Adrenal gland (tissue), 12 donors: ENCODE measurements around the gene MEIS1. TPM values are rescaled to one million over a fixed set of nuclear protein-coding genes. Genes with fewer than 3 reads are reported as not detected.

Experiments used
- DNase-seq, 7 donors: peaks; one replicate each; pipeline ENCODE4 v3.0.0-alpha.2; 2019 to 2020
- H3K27ac ChIP-seq, 5 donors: fragments of 200-600 bp; sonication (generic) in 4 of 5; 1 replicate in 3 of 5; 2 replicates in 2 of 5; pipeline versions ENCODE4 v1.5.1 to v1.8.0; 2016 to 2020; ENCODE audit warnings: mild to moderate bottlenecking in 1 of 5
- H3K27me3 ChIP-seq: fragments of 200-600 bp; 2 replicates; pipeline ENCODE4 v1.8.0; 2021
- H3K36me3 ChIP-seq, 2 donors: fragments of 200-600 bp; replicated peaks in 1 of 2; 1 replicate in 1 of 2; 2 replicates in 1 of 2; pipeline versions ENCODE4 v1.5.1 to v1.8.0; 2018 to 2022
- H3K4me1 ChIP-seq, 2 donors: fragments of 200-600 bp; replicated peaks in 1 of 2; 1 replicate in 1 of 2; 2 replicates in 1 of 2; pipeline versions ENCODE4 v1.5.1 to v1.8.0; 2018 to 2021
- H3K4me3 ChIP-seq, 4 donors: fragments of 200-600 bp; sonication (generic) in 3 of 4; one replicate each; pipeline ENCODE4 v1.5.1; 2016 to 2018
- H3K9me3 ChIP-seq, 3 donors: fragments of 200-600 bp; sonication (generic) in 1 of 3; replicated peaks in 1 of 3; 1 replicate in 2 of 3; 2 replicates in 1 of 3; pipeline versions ENCODE4 v1.5.1 to v1.8.0; 2016 to 2021
- CTCF ChIP-seq, 6 experiments: fragments of 450-650 bp in 4 of 6; fragments of 200-600 bp in 2 of 6; sonication (generic) in 1 of 6; IDR thresholded peaks; 1 replicate in 5 of 6; 2 replicates in 1 of 6; pipeline versions ENCODE4 v1.5.1 to v1.8.0; 2016 to 2021; ENCODE audit warnings: antibody characterized with exemption in 6 of 6, mild to moderate bottlenecking in 2 of 6, moderate library complexity in 1 of 6
- POLR2A ChIP-seq, 2 donors: fragments of 450-650 bp; IDR thresholded peaks; one replicate each; pipeline ENCODE4 v1.6.1; 2017; ENCODE audit warnings: antibody characterized with exemption in 2 of 2, mild to moderate bottlenecking in 2 of 2, moderate library complexity in 1 of 2
- WGBS, 4 donors: extraction: QIAGEN DNeasy Blood & Tissue Kit in 2 of 4; methylation state at CpG; one replicate each; pipeline versions ENCODE4 v1.1.5 to v1.1.7; 2013 to 2017; 5-methylcytosine and 5-hydroxymethylcytosine counted together
- intact Hi-C, 2 donors: fragments of 100-400 bp; cut with DNase I; formaldehyde crosslinking; loops; one replicate each; pipeline versions ENCODE4 v1.14.1 to v1.15.0; 2022 to 2023
- polyA plus RNA-seq, 3 donors: library from polyadenylated mRNA; stranded (reverse); fragments of 200-250 nt in 2 of 3; fragments of 350-450 nt in 1 of 3; fragmentation: Illumina TruSeq in 1 of 3; extraction: RNeasy Lipid Tissue Mini Kit (QIAGEN cat#74804) in 1 of 3; gene quantifications; one replicate each; pipeline ENCODE4 v1.2.3, GENCODE V29; 2013 to 2014
- total RNA-seq, 9 donors: library from RNA; depleted of rRNA in 4 of 9; stranded (reverse); fragments of >200 nt in 4 of 9; fragments of 120-200 nt in 1 of 9; fragmentation: NEBNext Ultra II Directional in 1 of 9; extraction: Animal tissue kit (Norgen Biotek cat#: 25700) in 1 of 9; gene quantifications; one replicate each; pipeline versions ENCODE4 v1.1.0 to v1.2.4, GENCODE V29; 2013 to 2023
- donor health status: healthy with polysubstance abuse.
- donor health status: Bipolar disorder and iron deficiency.
- donor health status: DM: yes; HTN: yes; CAD: no.
- donor health status: DM: no; HTN: no; CAD: no.
- donor health status: DM: no; HTN: no; CAD: no.
- donor health status: DM: yes; HTN: yes; CAD: no.

The MEIS1 gene
- total and polyA plus RNA-seq, 12 donors = 56.3 to 257 (median 107) TPM

GRCh38 chr2:66536290-66536673 lies 101.4 kb downstream of the MEIS1 start:
- H3K4me3 ChIP-seq = no peak overlapping the region
- no peaks in the 10 kb centered on the region for H3K27me3 ChIP-seq
- H3K4me1 ChIP-seq = peaks cover 24 to 83% of the 10 kb centered on the region in 2 donors
- H3K36me3 ChIP-seq = peaks cover 0 to 13% of the 10 kb centered on the region in 2 donors
- H3K27ac ChIP-seq = no peak overlapping the region
- intact Hi-C loops = no loop called here
- no peak for TF ChIP-seq POLR2A (IDR thresholded peaks at IDR 0.05)
- no peak for TF ChIP-seq CTCF (IDR thresholded peaks at IDR 0.05)
- no peaks in the 10 kb centered on the region for H3K9me3 ChIP-seq
- DNase-seq = no peak
- 77 to 85% (median 83%) methylated on average over 2 of the region's 2 CpGs for WGBS, 4 donors

- WGBS, 4 donors = 64 to 75% (median 68%) methylated on average over 2 of the region's 2 CpGs
- no peak for DNase-seq
- H3K9me3 ChIP-seq = no peaks in the 10 kb centered on the region
- H3K27me3 ChIP-seq = no peaks in the 10 kb centered on the region
- intact Hi-C loops = no loop called here
- peaks cover 24 to 81% of the 10 kb centered on the region in 2 donors for H3K4me1 ChIP-seq
- TF ChIP-seq POLR2A (IDR thresholded peaks at IDR 0.05) = no peak
- no peak for TF ChIP-seq CTCF (IDR thresholded peaks at IDR 0.05)
- peak overlapping the region in 2 of 5 donors; percentile 32 to 45 for H3K27ac ChIP-seq
- no peak overlapping the region for H3K4me3 ChIP-seq
- H3K36me3 ChIP-seq = peaks cover 0 to 13% of the 10 kb centered on the region in 2 donors
These were observed 102.1 kb downstream of the MEIS1 start for GRCh38 chr2:66536997-66537396.

GRCh38 chr2:66538291-66538690 lies 103.4 kb downstream of the MEIS1 start:
- Histone ChIP-seq H3K36me3 (peaks cover 0 to 13% of the 10 kb centered on the region in 2 donors), H3K4me3 (no peak overlapping the region), H3K9me3 (no peaks in the 10 kb centered on the region), H3K27me3 (no peaks in the 10 kb centered on the region), H3K27ac (peak overlapping the region in 2 of 5 donors; percentile 6 to 56), H3K4me1 (peaks cover 15 to 78% of the 10 kb centered on the region in 2 donors)
- WGBS, 4 donors = 86 to 94% (median 87%) methylated on average over 1 of the region's 1 CpG
- no peak for DNase-seq
- intact Hi-C loops = no loop called here
- TF ChIP-seq POLR2A (IDR thresholded peaks at IDR 0.05) = no peak
- no peak for TF ChIP-seq CTCF (IDR thresholded peaks at IDR 0.05)

GRCh38 chr2:66539452-66539851 lies 104.5 kb downstream of the MEIS1 start:
- H3K27me3 ChIP-seq = no peaks in the 10 kb centered on the region
- peak overlapping the region in 3 of 5 donors; percentile 39 to 56 (median 55) for H3K27ac ChIP-seq
- H3K36me3 ChIP-seq = peaks cover 0 to 13% of the 10 kb centered on the region in 2 donors
- H3K4me1 ChIP-seq = peaks cover 15 to 71% of the 10 kb centered on the region in 2 donors
- H3K4me3 ChIP-seq = no peak overlapping the region
- 41 to 48% (median 44%) methylated on average over 5 of the region's 5 CpGs for WGBS, 4 donors
- no peaks in the 10 kb centered on the region for H3K9me3 ChIP-seq
- TF ChIP-seq CTCF (IDR thresholded peaks at IDR 0.05) (no peak), POLR2A (IDR thresholded peaks at IDR 0.05) (no peak)
- intact Hi-C loops = no loop called here
- DNase-seq = peak in 6 of 7 donors; percentile 40 to 75 (median 60)
